Skeletal muscle satellite cell (primary cell): ENCODE measurements around the gene PPP4C.

Experiments used
- H3K27me3 ChIP-seq: 2 replicates; pipeline ENCODE4 v1.7.0; 2013; ENCODE audit warnings: low read length; ENCODE audit not compliant: control insufficient read depth, insufficient read depth
- H3K36me3 ChIP-seq: 2 replicates; pipeline ENCODE4 v1.7.0; 2013; ENCODE audit warnings: mild to moderate bottlenecking, control low read depth, low read length; ENCODE audit not compliant: insufficient read depth
- H3K4me1 ChIP-seq: 2 replicates; pipeline ENCODE4 v1.7.0; 2013; ENCODE audit warnings: low read length; ENCODE audit not compliant: control insufficient read depth, insufficient read depth
- H3K4me2 ChIP-seq: 2 replicates; pipeline ENCODE4 v1.7.0; 2013; ENCODE audit warnings: mild to moderate bottlenecking, low read length
- H3K4me3 ChIP-seq: 2 replicates; pipeline ENCODE4 v1.7.0; 2013; ENCODE audit warnings: low read length
- H3K9ac ChIP-seq: 2 replicates; pipeline ENCODE4 v1.7.0; 2013; ENCODE audit warnings: mild to moderate bottlenecking, low read depth, low read length, moderate library complexity
- H3K9me3 ChIP-seq: replicated peaks from 2 replicates; pipeline ENCODE4 v1.7.0; 2013; ENCODE audit warnings: mild to moderate bottlenecking, control low read depth, low read length

The PPP4C gene

GRCh38 chr16:30084816-30085159, 9.0 kb downstream of the PPP4C start:
- Histone ChIP-seq H3K9me3 (no peaks in the 10 kb centered on the region), H3K4me3 (no peak overlapping the region), H3K36me3 (peaks cover 66% of the 10 kb centered on the region), H3K27me3 (no peaks in the 10 kb centered on the region), H3K4me2 (no peak overlapping the region), H3K9ac (no peak overlapping the region), H3K4me1 (peaks cover 5% of the 10 kb centered on the region)

- H3K27me3 ChIP-seq, result no peaks in the 10 kb centered on the region
- H3K4me3 ChIP-seq, result no peak overlapping the region
- peaks cover 10% of the 10 kb centered on the region for H3K4me1 ChIP-seq
- H3K9ac ChIP-seq, result no peak overlapping the region
- peaks cover 62% of the 10 kb centered on the region for H3K36me3 ChIP-seq
- no peaks in the 10 kb centered on the region for H3K9me3 ChIP-seq
- H3K4me2 ChIP-seq, result no peak overlapping the region
Observed at GRCh38 chr16:30085247-30085646, 9.5 kb downstream of the PPP4C start.

GRCh38 chr16:30085820-30086219, 10.0 kb downstream of the PPP4C start:
- H3K36me3 ChIP-seq, result peaks cover 59% of the 10 kb centered on the region
- H3K27me3 ChIP-seq, result no peaks in the 10 kb centered on the region
- H3K9ac ChIP-seq, result no peak overlapping the region
- no peaks in the 10 kb centered on the region for H3K9me3 ChIP-seq
- no peak overlapping the region for H3K4me2 ChIP-seq
- no peak overlapping the region for H3K4me3 ChIP-seq
- H3K4me1 ChIP-seq, result peaks cover 15% of the 10 kb centered on the region

- Histone ChIP-seq H3K4me3 (no peak overlapping the region), H3K9ac (no peak overlapping the region), H3K27me3 (no peaks in the 10 kb centered on the region), H3K36me3 (peaks cover 52% of the 10 kb centered on the region), H3K4me1 (peaks cover 18% of the 10 kb centered on the region), H3K4me2 (no peak overlapping the region), H3K9me3 (no peaks in the 10 kb centered on the region)
Observed at GRCh38 chr16:30086291-30087140, 10.7 kb downstream of the PPP4C start.

GRCh38 chr16:30087181-30087898, 11.5 kb downstream of the PPP4C start:
- H3K27me3 ChIP-seq, result no peaks in the 10 kb centered on the region
- no peaks in the 10 kb centered on the region for H3K9me3 ChIP-seq
- H3K4me3 ChIP-seq, result no peak overlapping the region
- peaks cover 24% of the 10 kb centered on the region for H3K4me1 ChIP-seq
- H3K9ac ChIP-seq, result no peak overlapping the region
- peaks cover 47% of the 10 kb centered on the region for H3K36me3 ChIP-seq
- no peak overlapping the region for H3K4me2 ChIP-seq

GRCh38 chr16:30088237-30088831, 12.5 kb downstream of the PPP4C start:
- Histone ChIP-seq H3K4me1 (peaks cover 29% of the 10 kb centered on the region), H3K36me3 (peaks cover 37% of the 10 kb centered on the region), H3K9me3 (no peaks in the 10 kb centered on the region), H3K4me3 (no peak overlapping the region), H3K9ac (no peak overlapping the region), H3K27me3 (no peaks in the 10 kb centered on the region), H3K4me2 (no peak overlapping the region)

- H3K27me3 ChIP-seq, result no peaks in the 10 kb centered on the region
- H3K9ac ChIP-seq, result no peak overlapping the region
- peaks cover 30% of the 10 kb centered on the region for H3K36me3 ChIP-seq
- no peak overlapping the region for H3K4me2 ChIP-seq
- H3K4me3 ChIP-seq, result no peak overlapping the region
- peaks cover 29% of the 10 kb centered on the region for H3K4me1 ChIP-seq
- H3K9me3 ChIP-seq, result no peaks in the 10 kb centered on the region
Observed at GRCh38 chr16:30088832-30089624, 13.2 kb downstream of the PPP4C start.

- no peak overlapping the region for H3K4me3 ChIP-seq
- H3K36me3 ChIP-seq, result peaks cover 19% of the 10 kb centered on the region
- no peaks in the 10 kb centered on the region for H3K9me3 ChIP-seq
- peak overlapping the region; percentile 50 for H3K4me2 ChIP-seq
- no peak overlapping the region for H3K9ac ChIP-seq
- H3K4me1 ChIP-seq, result peaks cover 40% of the 10 kb centered on the region
- no peaks in the 10 kb centered on the region for H3K27me3 ChIP-seq
Observed at GRCh38 chr16:30090610-30091331, 15.0 kb downstream of the PPP4C start.

GRCh38 chr16:30091474-30092372, 15.9 kb downstream of the PPP4C start, which contains the start of gene TBX6:
TSS of gene TBX6 (minus strand) at chr16:30091924. CDS start at chr16:30091193, 731 bp downstream.
- Histone ChIP-seq H3K9me3 (peaks cover 2% of the 10 kb centered on the region), H3K4me1 (peaks cover 45% of the 10 kb centered on the region), H3K36me3 (peaks cover 14% of the 10 kb centered on the region), H3K27me3 (no peaks in the 10 kb centered on the region), H3K4me3 (peak within 1 kb of the TSS; percentile 69), H3K9ac (peak within 1 kb of the TSS; percentile 64), H3K4me2 (peak within 1 kb of the TSS; percentile 97)
